ENCODE data around the gene RAPGEF3. TPM values are rescaled to one million over a fixed set of nuclear protein-coding genes. Genes with fewer than 3 reads are reported as not detected.

RAPGEF3 gene
- total RNA-seq, 3 donors from 2014 or later: 40.6 to 87.8 (median 60.3) TPM

GRCh38 chr12:47757364-47757839 lies 1.3 kb downstream of the RAPGEF3 start:
- Histone ChIP-seq H3K4me3 (peak overlapping the region; percentile 54 to 70 (median 60)), H3K27ac (peak overlapping the region; percentile 87 to 88), H3K4me1 (peaks cover 18 to 24% of the 10 kb centered on the region in 2 donors), H3K9me3 (no peaks in the 10 kb centered on the region), H3K27me3 (no peaks in the 10 kb centered on the region), H3K36me3 (no peaks in the 10 kb centered on the region)
- DNase-seq (ENCODE audit: low spot score in 2 of 2): no peak
- TF ChIP-seq POLR2AphosphoS5 (IDR thresholded peaks at IDR 0.05) (no peak), POLR2A (IDR thresholded peaks at IDR 0.05) (no peak)
- TF ChIP-seq, protein P1, sequence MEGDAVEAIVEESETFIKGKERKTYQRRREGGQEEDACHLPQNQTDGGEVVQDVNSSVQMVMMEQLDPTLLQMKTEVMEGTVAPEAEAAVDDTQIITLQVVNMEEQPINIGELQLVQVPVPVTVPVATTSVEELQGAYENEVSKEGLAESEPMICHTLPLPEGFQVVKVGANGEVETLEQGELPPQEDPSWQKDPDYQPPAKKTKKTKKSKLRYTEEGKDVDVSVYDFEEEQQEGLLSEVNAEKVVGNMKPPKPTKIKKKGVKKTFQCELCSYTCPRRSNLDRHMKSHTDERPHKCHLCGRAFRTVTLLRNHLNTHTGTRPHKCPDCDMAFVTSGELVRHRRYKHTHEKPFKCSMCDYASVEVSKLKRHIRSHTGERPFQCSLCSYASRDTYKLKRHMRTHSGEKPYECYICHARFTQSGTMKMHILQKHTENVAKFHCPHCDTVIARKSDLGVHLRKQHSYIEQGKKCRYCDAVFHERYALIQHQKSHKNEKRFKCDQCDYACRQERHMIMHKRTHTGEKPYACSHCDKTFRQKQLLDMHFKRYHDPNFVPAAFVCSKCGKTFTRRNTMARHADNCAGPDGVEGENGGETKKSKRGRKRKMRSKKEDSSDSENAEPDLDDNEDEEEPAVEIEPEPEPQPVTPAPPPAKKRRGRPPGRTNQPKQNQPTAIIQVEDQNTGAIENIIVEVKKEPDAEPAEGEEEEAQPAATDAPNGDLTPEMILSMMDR (IDR thresholded peaks at IDR 0.05): no peak
- intact Hi-C loops (cut with DNase I; ENCODE audit: low total_unique reads): no loop called here

- H3K4me3 ChIP-seq: peak overlapping the region; percentile 54 to 70 (median 60)
These were observed 2.8 kb downstream of the RAPGEF3 start for GRCh38 chr12:47755655-47756562.

DNA sequence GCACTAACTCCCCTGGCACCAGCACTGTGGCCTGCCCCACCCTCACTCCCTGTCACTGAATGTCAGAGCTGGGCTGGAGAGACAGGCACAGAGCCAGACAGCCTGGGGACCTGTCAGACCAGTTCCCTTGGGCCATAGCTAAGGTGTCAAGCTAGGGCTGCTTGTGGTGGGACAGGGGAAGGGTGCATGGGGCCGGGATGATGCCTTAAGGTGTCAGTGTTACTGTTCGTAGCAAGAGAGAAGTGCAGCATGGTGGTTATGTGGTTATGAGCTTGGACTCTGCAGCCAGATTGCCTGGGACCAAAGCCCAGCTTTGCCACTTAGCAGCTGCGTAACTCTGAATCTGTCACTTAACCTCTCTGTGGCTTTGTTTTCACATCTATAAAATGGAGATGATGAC lies 3.8 kb downstream of the RAPGEF3 start:
- no peaks in the 10 kb centered on the region for H3K27me3 ChIP-seq
- peak overlapping the region; percentile 54 to 70 (median 60) for H3K4me3 ChIP-seq
- intact Hi-C loops (cut with DNase I; ENCODE audit: low total_unique reads): no loop called here
- H3K9me3 ChIP-seq: no peaks in the 10 kb centered on the region
- peaks cover 24 to 27% of the 10 kb centered on the region in 2 donors for H3K4me1 ChIP-seq
- no peak for DNase-seq (ENCODE audit: low spot score in 2 of 2)
- H3K36me3 ChIP-seq: no peaks in the 10 kb centered on the region
- TF ChIP-seq, protein P1 (IDR thresholded peaks at IDR 0.05): no peak
- TF ChIP-seq POLR2A (IDR thresholded peaks at IDR 0.05) (no peak), POLR2AphosphoS5 (IDR thresholded peaks at IDR 0.05) (no peak)
- H3K27ac ChIP-seq: peak overlapping the region; percentile 88 to 95

More at GRCh38 chr12:47755655-47756562, 2.8 kb downstream of the RAPGEF3 start:
- H3K27ac ChIP-seq: peak overlapping the region; percentile 88 to 95
- intact Hi-C loops (cut with DNase I; ENCODE audit: low total_unique reads): no loop called here
- H3K9me3 ChIP-seq: no peaks in the 10 kb centered on the region
- H3K36me3 ChIP-seq: no peaks in the 10 kb centered on the region
- DNase-seq (ENCODE audit: low spot score in 2 of 2): peak in 1 of 2 donors; percentile 84
- no peaks in the 10 kb centered on the region for H3K27me3 ChIP-seq
- H3K4me1 ChIP-seq: peaks cover 24 to 27% of the 10 kb centered on the region in 2 donors
- no peak for TF ChIP-seq POLR2AphosphoS5 (IDR thresholded peaks at IDR 0.05)
- TF ChIP-seq POLR2A (IDR thresholded peaks at IDR 0.05): no peak
- TF ChIP-seq, protein P1 (IDR thresholded peaks at IDR 0.05): no peak

DNA sequence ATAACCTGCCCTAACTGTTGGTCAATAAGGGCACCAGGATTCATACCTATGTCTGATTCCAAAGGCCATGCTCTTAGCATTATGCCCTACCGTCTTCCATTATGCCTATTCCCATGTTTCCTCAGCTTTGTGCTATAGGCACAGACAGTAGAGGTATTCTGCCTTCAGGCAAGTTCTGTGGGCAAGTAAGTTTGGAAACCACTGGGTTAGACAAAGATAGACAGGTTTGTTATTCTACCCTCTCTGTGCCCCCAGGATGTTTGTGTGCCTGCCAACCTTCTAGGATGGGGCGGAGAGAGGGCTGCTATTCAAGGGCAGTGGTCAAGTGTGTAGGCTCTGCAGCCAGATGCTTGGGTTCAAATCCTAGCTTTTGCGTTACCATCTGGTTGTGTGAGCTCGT lies 4.6 kb downstream of the RAPGEF3 start:
- no peaks in the 10 kb centered on the region for H3K27me3 ChIP-seq
- intact Hi-C loops (cut with DNase I; ENCODE audit: low total_unique reads): no loop called here

More for the DNA sequence above, 4.6 kb downstream of the RAPGEF3 start:
- TF ChIP-seq, protein P1 (IDR thresholded peaks at IDR 0.05): no peak
- TF ChIP-seq POLR2A (IDR thresholded peaks at IDR 0.05) (no peak), POLR2AphosphoS5 (IDR thresholded peaks at IDR 0.05) (no peak)
- H3K36me3 ChIP-seq: no peaks in the 10 kb centered on the region
- no peak for DNase-seq (ENCODE audit: low spot score in 2 of 2)
- no peaks in the 10 kb centered on the region for H3K9me3 ChIP-seq
- H3K4me1 ChIP-seq: peaks cover 24 to 27% of the 10 kb centered on the region in 2 donors
- H3K27ac ChIP-seq: peak overlapping the region; percentile 88 to 95
- peak overlapping the region; percentile 3 to 70 (median 60) for H3K4me3 ChIP-seq

Measured in breast epithelium (tissue), 4 donors.